ENCODE measurements around the gene NAALADL2.

GRCh38 chr3:175764722-175765121 is 905.6 kb downstream of the NAALADL2 start:
- TF ChIP-seq, protein P1, sequence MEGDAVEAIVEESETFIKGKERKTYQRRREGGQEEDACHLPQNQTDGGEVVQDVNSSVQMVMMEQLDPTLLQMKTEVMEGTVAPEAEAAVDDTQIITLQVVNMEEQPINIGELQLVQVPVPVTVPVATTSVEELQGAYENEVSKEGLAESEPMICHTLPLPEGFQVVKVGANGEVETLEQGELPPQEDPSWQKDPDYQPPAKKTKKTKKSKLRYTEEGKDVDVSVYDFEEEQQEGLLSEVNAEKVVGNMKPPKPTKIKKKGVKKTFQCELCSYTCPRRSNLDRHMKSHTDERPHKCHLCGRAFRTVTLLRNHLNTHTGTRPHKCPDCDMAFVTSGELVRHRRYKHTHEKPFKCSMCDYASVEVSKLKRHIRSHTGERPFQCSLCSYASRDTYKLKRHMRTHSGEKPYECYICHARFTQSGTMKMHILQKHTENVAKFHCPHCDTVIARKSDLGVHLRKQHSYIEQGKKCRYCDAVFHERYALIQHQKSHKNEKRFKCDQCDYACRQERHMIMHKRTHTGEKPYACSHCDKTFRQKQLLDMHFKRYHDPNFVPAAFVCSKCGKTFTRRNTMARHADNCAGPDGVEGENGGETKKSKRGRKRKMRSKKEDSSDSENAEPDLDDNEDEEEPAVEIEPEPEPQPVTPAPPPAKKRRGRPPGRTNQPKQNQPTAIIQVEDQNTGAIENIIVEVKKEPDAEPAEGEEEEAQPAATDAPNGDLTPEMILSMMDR (IDR thresholded peaks at IDR 0.05): no peak
- TF ChIP-seq POLR2A (IDR thresholded peaks at IDR 0.05): no peak

All from upper lobe of left lung (tissue), 4 donors.